GM18502 (cell line): Measurements from ENCODE around the gene SPRED1.
"Not testable (repeated sequence)": the region's sequence is repeated elsewhere in the genome, so short reads cannot be mapped to it uniquely, and the experiment has no call there.

Experiments used
- ATAC-seq: cut with Tn5 transposase; IDR thresholded peaks from one replicate; pipeline ENCODE4 v1.9.1; 2021; ENCODE audit warnings: mild to moderate bottlenecking; ENCODE audit not compliant: unreplicated experiment, poor library complexity

The SPRED1 gene

GRCh38 chr15:38229705-38230310 is 22.8 kb upstream of the SPRED1 start:
- ATAC-seq: no peak

GRCh38 chr15:38231436-38231835 is 21.2 kb upstream of the SPRED1 start:
- ATAC-seq: no peak

DNA sequence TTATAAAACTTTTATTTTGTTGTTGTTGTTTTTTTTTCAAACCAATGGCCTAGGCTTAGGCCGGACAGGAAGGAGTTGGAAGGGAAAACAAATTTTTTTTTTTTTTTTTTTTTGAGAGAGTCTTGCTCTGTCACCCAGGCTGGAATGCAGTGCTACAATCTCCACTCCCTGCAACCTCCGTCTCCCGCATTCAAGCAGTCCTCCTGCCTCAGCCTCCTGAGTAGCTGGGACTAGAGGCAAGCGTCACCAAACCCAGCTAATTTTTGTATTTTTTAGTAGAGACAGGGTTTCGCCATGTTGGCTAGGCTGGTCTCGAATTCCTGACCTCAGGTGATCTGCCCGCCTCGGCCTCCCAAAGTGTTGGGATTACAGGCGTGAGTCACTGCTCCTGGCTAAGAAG is 15.6 kb upstream of the SPRED1 start:
- not testable (repeated sequence) for ATAC-seq

- peak; percentile 83 for ATAC-seq
Observed at GRCh38 chr15:38238311-38238710, 14.3 kb upstream of the SPRED1 start.

DNA sequence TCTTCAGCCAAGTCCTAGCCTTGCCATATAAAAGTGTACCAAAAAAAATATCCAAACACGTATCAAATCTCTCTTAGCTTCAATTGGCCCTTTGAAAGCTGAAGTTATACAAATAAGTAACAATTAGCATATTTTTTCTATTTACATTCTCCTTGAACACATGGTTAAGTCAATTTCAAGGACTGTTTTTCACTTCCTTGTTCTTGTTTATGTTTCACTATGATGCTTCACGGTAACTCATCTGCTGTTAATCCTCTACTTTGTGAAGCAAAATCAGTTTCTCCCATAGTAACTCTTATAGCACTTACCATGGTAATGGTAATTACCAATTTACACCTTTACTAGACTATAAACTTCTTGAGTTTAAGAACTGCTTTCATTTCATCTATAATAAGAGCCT is 10.6 kb upstream of the SPRED1 start:
- ATAC-seq: peak; percentile 83

GRCh38 chr15:38243278-38244055 is 9.2 kb upstream of the SPRED1 start:
- ATAC-seq: no peak

- no peak for ATAC-seq
Observed at GRCh38 chr15:38247336-38247735, 5.3 kb upstream of the SPRED1 start.

DNA sequence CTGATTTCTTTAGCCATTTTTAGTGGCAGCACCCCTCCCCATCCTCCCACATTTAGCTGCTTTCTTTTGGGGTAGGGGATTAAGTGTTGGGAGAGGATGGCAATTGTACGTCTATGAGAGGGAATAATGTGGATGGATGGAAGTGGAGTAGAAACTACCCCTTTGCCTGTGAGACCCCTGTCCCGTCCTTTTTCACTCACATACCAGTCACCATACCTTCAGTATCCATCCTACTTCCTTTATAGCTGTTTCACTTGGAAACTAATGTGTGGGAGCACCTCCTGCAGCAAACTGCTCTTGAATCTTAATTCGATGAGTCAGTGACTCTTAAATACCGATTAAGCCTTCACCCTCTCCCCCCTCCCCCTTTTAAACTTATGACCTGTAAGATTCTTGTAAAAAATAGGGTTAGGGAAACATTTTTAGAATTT is 730 bp downstream of the SPRED1 start:
- no peak for ATAC-seq

- ATAC-seq: peak; percentile 67
Observed at GRCh38 chr15:38254051-38254883, 1.6 kb downstream of the SPRED1 start.

- no peak for ATAC-seq
Observed at GRCh38 chr15:38255690-38256089, 3.1 kb downstream of the SPRED1 start.

GRCh38 chr15:38257676-38258075 is 5.0 kb downstream of the SPRED1 start:
- no peak for ATAC-seq

GRCh38 chr15:38259134-38259533 is 6.5 kb downstream of the SPRED1 start:
- no peak for ATAC-seq

DNA sequence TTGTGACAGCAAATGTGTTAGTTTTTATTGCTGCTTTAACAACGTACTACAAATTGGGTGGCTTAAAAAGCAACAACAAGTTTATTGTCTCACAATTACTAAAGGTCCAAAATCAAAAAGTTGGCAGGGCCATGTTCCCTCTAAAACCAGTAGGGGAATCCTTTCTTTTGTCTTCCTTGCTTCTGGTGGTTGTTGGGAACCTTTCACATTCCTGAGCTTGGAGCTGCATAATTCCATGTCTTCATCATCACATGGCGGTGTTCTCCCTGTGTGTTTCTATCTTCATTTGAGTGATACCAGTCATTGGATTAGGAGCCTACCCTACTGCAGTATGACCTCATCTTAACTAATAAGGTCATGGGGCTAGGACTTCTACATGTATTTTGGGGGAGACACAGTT is 7.4 kb downstream of the SPRED1 start:
- no peak for ATAC-seq

DNA sequence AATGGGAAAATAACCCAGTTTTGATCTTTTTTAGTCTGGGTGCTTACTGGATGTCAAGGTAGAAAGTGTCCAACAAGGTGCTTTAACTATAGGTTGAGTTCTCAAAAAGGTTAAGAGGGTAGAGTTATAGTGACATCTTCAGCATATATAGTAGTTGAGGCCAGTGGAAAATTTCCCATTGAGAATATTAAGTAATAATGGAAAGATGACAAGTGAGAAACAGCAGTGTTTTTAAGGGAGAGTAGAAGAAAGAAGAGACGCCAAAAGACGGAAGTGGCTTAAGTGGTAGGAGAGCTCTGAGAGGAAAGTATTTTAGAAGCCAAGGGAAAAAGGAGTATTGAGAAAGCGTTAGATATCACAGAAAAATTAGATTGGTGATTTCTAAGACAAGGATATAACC is 10.6 kb downstream of the SPRED1 start:
- ATAC-seq: no peak

DNA sequence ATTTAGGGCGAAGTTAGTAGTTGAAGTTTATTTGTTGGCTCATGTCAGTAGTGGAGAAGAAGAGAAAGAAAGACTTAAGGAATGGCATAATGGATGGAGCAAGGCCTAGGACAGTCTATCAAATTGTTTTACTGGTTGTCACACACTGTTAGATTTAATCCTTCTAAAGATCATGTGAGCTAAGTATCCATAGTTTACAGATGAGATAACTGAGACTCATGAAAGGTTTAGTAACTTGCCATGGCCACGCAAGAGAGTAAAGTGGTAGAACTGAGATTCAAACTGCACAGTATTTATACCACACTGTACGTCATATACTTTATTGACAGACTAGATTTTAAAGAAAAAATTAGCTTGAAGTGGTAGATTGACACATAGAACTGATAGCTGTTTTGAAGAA is 11.4 kb downstream of the SPRED1 start:
- ATAC-seq: no peak

DNA sequence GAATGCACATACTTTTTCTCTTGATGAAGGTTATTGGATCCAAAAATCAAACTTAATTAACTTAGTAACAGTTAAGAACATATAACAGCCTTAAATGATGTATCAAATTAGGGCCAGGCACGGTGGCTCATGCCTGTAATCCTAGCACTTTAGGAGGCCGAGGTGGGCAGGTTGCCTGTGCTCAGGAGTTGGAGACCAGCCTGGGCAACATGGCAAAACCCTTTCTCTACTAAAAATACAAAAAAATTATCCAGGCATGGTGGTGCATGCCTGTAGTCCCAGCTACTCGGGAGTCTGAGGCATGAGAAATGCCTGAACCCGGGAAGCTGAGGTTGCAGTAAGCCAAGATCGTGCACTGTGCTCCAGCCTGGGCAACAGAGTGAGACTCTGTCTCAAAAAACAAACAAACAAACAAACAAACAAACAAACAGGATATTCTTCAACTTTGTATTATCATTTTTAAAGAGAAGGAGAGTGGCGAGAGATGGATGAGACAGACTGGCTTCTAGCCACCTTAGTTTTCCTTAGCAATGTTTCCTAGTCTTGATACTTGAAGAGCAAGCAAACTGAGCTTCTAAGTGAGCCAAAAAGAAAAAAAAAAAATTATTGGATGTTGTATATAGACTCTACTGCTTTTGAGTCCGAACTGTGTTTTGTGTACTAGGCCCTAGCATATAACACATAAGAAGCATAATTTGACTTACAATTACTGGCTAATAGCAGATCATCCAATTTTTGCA is 13.8 kb downstream of the SPRED1 start:
- ATAC-seq: no peak

- no peak for ATAC-seq
Observed at GRCh38 chr15:38267421-38268022, 14.9 kb downstream of the SPRED1 start.

- ATAC-seq: no peak
Observed at GRCh38 chr15:38271144-38271543, 18.5 kb downstream of the SPRED1 start.

GRCh38 chr15:38271895-38272294 is 19.3 kb downstream of the SPRED1 start:
- ATAC-seq: no peak

DNA sequence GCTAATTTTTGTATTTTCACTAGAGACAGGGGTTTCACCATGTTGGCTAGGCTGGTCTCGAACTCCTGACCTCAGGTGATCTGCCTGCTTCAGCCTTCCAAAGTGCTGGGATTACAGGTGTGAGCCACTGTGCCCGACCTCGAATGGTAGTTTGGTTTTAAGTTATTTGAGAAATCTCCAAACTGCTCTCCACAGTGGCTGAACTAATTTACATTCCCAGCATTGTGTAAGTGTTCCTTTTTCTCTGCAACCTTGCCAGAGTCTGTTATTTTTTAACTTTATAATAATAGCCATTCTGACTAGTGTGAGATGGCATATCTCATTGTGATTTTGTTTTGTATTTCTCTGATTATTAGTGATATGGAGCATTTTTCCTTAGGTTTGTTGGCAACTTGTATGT is 19.8 kb downstream of the SPRED1 start:
- not testable (repeated sequence) for ATAC-seq
